Measurements from ENCODE around the gene AFG1L.

DNA sequence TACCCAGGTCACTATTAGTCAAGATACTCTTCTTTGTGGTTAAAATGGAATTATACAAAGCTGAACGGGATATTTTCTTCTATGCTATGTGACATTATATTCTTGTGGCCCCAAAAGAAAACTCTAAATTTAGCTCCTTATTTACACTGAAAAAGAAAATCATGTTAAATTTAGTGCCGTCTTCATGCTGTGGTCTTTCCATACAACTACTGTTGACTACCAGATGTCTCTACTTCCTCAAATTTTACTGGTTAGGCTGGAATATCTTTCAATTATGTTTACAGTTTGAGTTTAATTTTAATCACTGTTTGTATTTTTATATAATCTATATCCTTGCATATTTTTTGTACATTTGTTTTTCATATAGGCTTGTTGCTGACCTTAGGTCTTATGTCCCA, 170.2 kb downstream of the AFG1L start:
- TF ChIP-seq, protein P1, sequence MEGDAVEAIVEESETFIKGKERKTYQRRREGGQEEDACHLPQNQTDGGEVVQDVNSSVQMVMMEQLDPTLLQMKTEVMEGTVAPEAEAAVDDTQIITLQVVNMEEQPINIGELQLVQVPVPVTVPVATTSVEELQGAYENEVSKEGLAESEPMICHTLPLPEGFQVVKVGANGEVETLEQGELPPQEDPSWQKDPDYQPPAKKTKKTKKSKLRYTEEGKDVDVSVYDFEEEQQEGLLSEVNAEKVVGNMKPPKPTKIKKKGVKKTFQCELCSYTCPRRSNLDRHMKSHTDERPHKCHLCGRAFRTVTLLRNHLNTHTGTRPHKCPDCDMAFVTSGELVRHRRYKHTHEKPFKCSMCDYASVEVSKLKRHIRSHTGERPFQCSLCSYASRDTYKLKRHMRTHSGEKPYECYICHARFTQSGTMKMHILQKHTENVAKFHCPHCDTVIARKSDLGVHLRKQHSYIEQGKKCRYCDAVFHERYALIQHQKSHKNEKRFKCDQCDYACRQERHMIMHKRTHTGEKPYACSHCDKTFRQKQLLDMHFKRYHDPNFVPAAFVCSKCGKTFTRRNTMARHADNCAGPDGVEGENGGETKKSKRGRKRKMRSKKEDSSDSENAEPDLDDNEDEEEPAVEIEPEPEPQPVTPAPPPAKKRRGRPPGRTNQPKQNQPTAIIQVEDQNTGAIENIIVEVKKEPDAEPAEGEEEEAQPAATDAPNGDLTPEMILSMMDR (IDR thresholded peaks at IDR 0.05), result no peak
- TF ChIP-seq POLR2A (IDR thresholded peaks at IDR 0.05), result no peak
